HepG2 (cell line): Measurements from ENCODE around the gene LTA. TPM values are rescaled to one million over a fixed set of nuclear protein-coding genes. Genes with fewer than 3 reads are reported as not detected.

Experiments used
- CEBPG ChIP-seq: IDR thresholded peaks from 2 replicates; pipeline ENCODE4 v1.6.1; 2016
- FOXA1 ChIP-seq, 2 experiments: fragments of 450-650 bp in 1 of 2; sonication (generic) in 1 of 2; formaldehyde crosslinking in 1 of 2; IDR thresholded peaks; 2 replicates each; pipeline versions ENCODE4 v1.4.0 to v1.6.1; 2016 to 2020; ENCODE audit warnings: missing genetic modification reagents in 1 of 2
- HOXA9 ChIP-seq: sonication (generic); formaldehyde crosslinking; IDR thresholded peaks from 2 replicates; pipeline ENCODE4 v1.8.1; 2022; ENCODE audit warnings: missing genetic modification reagents, mild to moderate bottlenecking, moderate library complexity, borderline replicate concordance
- PAWR ChIP-seq: sonication (generic); formaldehyde crosslinking; IDR thresholded peaks from 2 replicates; pipeline ENCODE4 v1.4.0; 2020; ENCODE audit warnings: missing genetic modification reagents, mild to moderate bottlenecking, borderline replicate concordance
- ZFAT ChIP-seq: sonication (generic); formaldehyde crosslinking; conservative IDR thresholded peaks from 2 replicates; pipeline ENCODE4 v1.8.1; 2023; ENCODE audit warnings: missing genetic modification reagents, inconsistent platforms
- ZFY ChIP-seq: sonication (generic); formaldehyde crosslinking; IDR thresholded peaks from 2 replicates; pipeline ENCODE4 v1.4.0; 2020; ENCODE audit warnings: missing genetic modification reagents
- ZMYM3 ChIP-seq: sonication (generic); formaldehyde crosslinking; IDR thresholded peaks from 2 replicates; pipeline ENCODE4 v1.5.1; 2020; ENCODE audit warnings: mild to moderate bottlenecking, missing genetic modification reagents
- ZNF207 ChIP-seq: fragments of 450-650 bp; IDR thresholded peaks from 2 replicates; pipeline ENCODE4 v1.6.1; 2016; ENCODE audit warnings: antibody characterized with exemption, borderline replicate concordance
- ZNF335 ChIP-seq: sonication (generic); formaldehyde crosslinking; IDR thresholded peaks from 2 replicates; pipeline ENCODE4 v1.4.0; 2020; ENCODE audit warnings: missing genetic modification reagents
- ZNF678 ChIP-seq: sonication (generic); formaldehyde crosslinking; IDR thresholded peaks from 2 replicates; pipeline ENCODE4 v1.4.0; 2020; ENCODE audit warnings: mild to moderate bottlenecking, missing genetic modification reagents
- ZNF720 ChIP-seq: sonication (generic); formaldehyde crosslinking; IDR thresholded peaks from 2 replicates; pipeline ENCODE4 v1.4.0; 2020; ENCODE audit warnings: missing genetic modification reagents
- ZNF747 ChIP-seq: sonication (generic); formaldehyde crosslinking; IDR thresholded peaks from 2 replicates; pipeline ENCODE4 v1.8.1; 2023; ENCODE audit warnings: missing genetic modification reagents, mild to moderate bottlenecking, borderline replicate concordance
- polyA plus RNA-seq, 8 experiments: library from polyadenylated mRNA; depleted of rRNA in 3 of 8; stranded (reverse) in 7 of 8; unstranded in 1 of 8; fragments of >200 nt; fragmentation: Illumina TruSeq in 4 of 8; extraction: Trizol in 4 of 8; gene quantifications; 2 replicates each; pipeline versions ENCODE4 v1.2.1 to v1.2.3, GENCODE V29; 2011 to 2016; ENCODE audit warnings: low read depth in 4 of 8, missing spikeins in 1 of 8, mixed read lengths in 1 of 8; ENCODE audit not compliant: insufficient read depth in 1 of 8
- total RNA-seq, 5 experiments: library from RNA; depleted of rRNA; stranded (reverse); fragments of >200 nt; fragmentation: Illumina TruSeq; extraction: Trizol; gene quantifications; 2 replicates each; pipeline ENCODE4 v1.2.3, GENCODE V29; 2016; ENCODE audit warnings: low read depth in 1 of 5
- TF ChIP-seq, protein P1 (sequence below): sonication (generic); formaldehyde crosslinking; IDR thresholded peaks from 2 replicates; pipeline ENCODE4 v1.4.0; 2020; ENCODE audit warnings: mild to moderate bottlenecking, missing genetic modification reagents, borderline replicate concordance
- TF ChIP-seq, protein P2 (sequence below): IDR thresholded peaks from 2 replicates; pipeline ENCODE4 v1.6.1; 2016; ENCODE audit warnings: missing compliant biosample characterization, missing genetic modification reagents, borderline replicate concordance
- TF ChIP-seq, protein P3 (sequence below): sonication (generic); formaldehyde crosslinking; IDR thresholded peaks from 2 replicates; pipeline ENCODE4 v1.4.0; 2020; ENCODE audit warnings: missing genetic modification reagents
- TF ChIP-seq, protein P4 (sequence below): sonication (generic); formaldehyde crosslinking; IDR thresholded peaks from 2 replicates; pipeline ENCODE4 v1.4.0; 2020; ENCODE audit warnings: mild to moderate bottlenecking, missing genetic modification reagents
- TF ChIP-seq, protein P5 (sequence below): sonication (generic); formaldehyde crosslinking; conservative IDR thresholded peaks from 2 replicates; pipeline ENCODE4 v1.8.0; 2022; ENCODE audit warnings: mild to moderate bottlenecking, moderate library complexity, missing genetic modification reagents
- TF ChIP-seq, protein P6 (sequence below): IDR thresholded peaks from 2 replicates; pipeline ENCODE4 v1.6.1; 2016; ENCODE audit warnings: mild to moderate bottlenecking, missing biosample characterization, missing genetic modification reagents

LTA gene
- total and polyA plus RNA-seq, 2 of the 13 experiments (the other 11 are each of a cell fraction or from before 2014, with no cell fraction given) = 0.09 TPM; not detected in 1

- TF ChIP-seq ZNF720 (CRISPR knock-in tag) = no peak
- TF ChIP-seq, protein P1, sequence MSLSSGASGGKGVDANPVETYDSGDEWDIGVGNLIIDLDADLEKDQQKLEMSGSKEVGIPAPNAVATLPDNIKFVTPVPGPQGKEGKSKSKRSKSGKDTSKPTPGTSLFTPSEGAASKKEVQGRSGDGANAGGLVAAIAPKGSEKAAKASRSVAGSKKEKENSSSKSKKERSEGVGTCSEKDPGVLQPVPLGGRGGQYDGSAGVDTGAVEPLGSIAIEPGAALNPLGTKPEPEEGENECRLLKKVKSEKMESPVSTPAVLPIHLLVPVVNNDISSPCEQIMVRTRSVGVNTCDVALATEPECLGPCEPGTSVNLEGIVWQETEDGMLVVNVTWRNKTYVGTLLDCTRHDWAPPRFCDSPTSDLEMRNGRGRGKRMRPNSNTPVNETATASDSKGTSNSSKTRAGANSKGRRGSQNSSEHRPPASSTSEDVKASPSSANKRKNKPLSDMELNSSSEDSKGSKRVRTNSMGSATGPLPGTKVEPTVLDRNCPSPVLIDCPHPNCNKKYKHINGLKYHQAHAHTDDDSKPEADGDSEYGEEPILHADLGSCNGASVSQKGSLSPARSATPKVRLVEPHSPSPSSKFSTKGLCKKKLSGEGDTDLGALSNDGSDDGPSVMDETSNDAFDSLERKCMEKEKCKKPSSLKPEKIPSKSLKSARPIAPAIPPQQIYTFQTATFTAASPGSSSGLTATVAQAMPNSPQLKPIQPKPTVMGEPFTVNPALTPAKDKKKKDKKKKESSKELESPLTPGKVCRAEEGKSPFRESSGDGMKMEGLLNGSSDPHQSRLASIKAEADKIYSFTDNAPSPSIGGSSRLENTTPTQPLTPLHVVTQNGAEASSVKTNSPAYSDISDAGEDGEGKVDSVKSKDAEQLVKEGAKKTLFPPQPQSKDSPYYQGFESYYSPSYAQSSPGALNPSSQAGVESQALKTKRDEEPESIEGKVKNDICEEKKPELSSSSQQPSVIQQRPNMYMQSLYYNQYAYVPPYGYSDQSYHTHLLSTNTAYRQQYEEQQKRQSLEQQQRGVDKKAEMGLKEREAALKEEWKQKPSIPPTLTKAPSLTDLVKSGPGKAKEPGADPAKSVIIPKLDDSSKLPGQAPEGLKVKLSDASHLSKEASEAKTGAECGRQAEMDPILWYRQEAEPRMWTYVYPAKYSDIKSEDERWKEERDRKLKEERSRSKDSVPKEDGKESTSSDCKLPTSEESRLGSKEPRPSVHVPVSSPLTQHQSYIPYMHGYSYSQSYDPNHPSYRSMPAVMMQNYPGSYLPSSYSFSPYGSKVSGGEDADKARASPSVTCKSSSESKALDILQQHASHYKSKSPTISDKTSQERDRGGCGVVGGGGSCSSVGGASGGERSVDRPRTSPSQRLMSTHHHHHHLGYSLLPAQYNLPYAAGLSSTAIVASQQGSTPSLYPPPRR (CRISPR knock-in tag) = peak; percentile 10; the same call in 1 of the 2 replicates
- TF ChIP-seq, protein P2, sequence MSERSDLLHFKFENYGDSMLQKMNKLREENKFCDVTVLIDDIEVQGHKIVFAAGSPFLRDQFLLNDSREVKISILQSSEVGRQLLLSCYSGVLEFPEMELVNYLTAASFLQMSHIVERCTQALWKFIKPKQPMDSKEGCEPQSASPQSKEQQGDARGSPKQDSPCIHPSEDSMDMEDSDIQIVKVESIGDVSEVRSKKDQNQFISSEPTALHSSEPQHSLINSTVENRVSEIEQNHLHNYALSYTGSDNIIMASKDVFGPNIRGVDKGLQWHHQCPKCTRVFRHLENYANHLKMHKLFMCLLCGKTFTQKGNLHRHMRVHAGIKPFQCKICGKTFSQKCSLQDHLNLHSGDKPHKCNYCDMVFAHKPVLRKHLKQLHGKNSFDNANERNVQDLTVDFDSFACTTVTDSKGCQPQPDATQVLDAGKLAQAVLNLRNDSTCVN (CRISPR knock-in tag) = 0 out of 2 replicates have a peak, but pooled peaks have one; percentile 63
- TF ChIP-seq ZMYM3 (CRISPR knock-in tag) = peak; percentile 38; the same call in 1 of the 2 replicates
- TF ChIP-seq, protein P3, sequence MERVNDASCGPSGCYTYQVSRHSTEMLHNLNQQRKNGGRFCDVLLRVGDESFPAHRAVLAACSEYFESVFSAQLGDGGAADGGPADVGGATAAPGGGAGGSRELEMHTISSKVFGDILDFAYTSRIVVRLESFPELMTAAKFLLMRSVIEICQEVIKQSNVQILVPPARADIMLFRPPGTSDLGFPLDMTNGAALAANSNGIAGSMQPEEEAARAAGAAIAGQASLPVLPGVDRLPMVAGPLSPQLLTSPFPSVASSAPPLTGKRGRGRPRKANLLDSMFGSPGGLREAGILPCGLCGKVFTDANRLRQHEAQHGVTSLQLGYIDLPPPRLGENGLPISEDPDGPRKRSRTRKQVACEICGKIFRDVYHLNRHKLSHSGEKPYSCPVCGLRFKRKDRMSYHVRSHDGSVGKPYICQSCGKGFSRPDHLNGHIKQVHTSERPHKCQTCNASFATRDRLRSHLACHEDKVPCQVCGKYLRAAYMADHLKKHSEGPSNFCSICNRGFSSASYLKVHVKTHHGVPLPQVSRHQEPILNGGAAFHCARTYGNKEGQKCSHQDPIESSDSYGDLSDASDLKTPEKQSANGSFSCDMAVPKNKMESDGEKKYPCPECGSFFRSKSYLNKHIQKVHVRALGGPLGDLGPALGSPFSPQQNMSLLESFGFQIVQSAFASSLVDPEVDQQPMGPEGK (CRISPR knock-in tag) = peak; percentile 78
- TF ChIP-seq, protein P4, sequence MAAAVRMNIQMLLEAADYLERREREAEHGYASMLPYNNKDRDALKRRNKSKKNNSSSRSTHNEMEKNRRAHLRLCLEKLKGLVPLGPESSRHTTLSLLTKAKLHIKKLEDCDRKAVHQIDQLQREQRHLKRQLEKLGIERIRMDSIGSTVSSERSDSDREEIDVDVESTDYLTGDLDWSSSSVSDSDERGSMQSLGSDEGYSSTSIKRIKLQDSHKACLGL (CRISPR knock-in tag) = peak; percentile 75; the same call in 1 of the 2 replicates
- TF ChIP-seq FOXA1 (IDR thresholded peaks at IDR 0.05) = no peak
- TF ChIP-seq FOXA1 (CRISPR knock-in tag; IDR thresholded peaks at IDR 0.05) = 0 out of 2 replicates have a peak, but pooled peaks have one; percentile 6
- TF ChIP-seq CEBPG = no peak
- peak; percentile 76 for TF ChIP-seq ZFY (CRISPR knock-in tag)
- TF ChIP-seq PAWR (CRISPR knock-in tag) = no peak
- TF ChIP-seq, protein P5, sequence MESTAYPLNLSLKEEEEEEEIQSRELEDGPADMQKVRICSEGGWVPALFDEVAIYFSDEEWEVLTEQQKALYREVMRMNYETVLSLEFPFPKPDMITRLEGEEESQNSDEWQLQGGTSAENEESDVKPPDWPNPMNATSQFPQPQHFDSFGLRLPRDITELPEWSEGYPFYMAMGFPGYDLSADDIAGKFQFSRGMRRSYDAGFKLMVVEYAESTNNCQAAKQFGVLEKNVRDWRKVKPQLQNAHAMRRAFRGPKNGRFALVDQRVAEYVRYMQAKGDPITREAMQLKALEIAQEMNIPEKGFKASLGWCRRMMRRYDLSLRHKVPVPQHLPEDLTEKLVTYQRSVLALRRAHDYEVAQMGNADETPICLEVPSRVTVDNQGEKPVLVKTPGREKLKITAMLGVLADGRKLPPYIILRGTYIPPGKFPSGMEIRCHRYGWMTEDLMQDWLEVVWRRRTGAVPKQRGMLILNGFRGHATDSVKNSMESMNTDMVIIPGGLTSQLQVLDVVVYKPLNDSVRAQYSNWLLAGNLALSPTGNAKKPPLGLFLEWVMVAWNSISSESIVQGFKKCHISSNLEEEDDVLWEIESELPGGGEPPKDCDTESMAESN (CRISPR knock-in tag) = peak; percentile 76; the same call in 1 of the 2 replicates
- TF ChIP-seq ZNF335 (CRISPR knock-in tag) = peak; percentile 74; the same call in 1 of the 2 replicates
- no peak for TF ChIP-seq ZFAT
- peak; percentile 38; the same call in 1 of the 2 replicates for TF ChIP-seq HOXA9 (CRISPR knock-in tag)
- TF ChIP-seq ZNF207 = no peak
- TF ChIP-seq, protein P6, sequence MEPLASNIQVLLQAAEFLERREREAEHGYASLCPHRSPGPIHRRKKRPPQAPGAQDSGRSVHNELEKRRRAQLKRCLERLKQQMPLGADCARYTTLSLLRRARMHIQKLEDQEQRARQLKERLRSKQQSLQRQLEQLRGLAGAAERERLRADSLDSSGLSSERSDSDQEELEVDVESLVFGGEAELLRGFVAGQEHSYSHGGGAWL (CRISPR knock-in tag) = peak; percentile 92
- TF ChIP-seq ZNF747 (CRISPR knock-in tag) = 0 out of 2 replicates have a peak, but pooled peaks have one; percentile 24
- TF ChIP-seq ZNF678 (CRISPR knock-in tag) = peak; percentile 89; the same call in 1 of the 2 replicates
Observed at GRCh38 chr6:31580807-31581433, 8.8 kb downstream of the LTA start (continued).
